HepG2 (cell line): ENCODE measurements around the gene SMARCD1. TPM values are rescaled to one million over a fixed set of nuclear protein-coding genes. Genes with fewer than 3 reads are reported as not detected.
A peak's percentile ranks its signal among the peaks of the same experiment; 100 is the strongest.

ENCODE experiments used
- ELF1 ChIP-seq: sonication (generic); formaldehyde crosslinking; IDR thresholded peaks from 2 replicates; pipeline ENCODE4 v1.4.0; 2020; ENCODE audit warnings: missing genetic modification reagents
- ELF3 ChIP-seq: IDR thresholded peaks from 2 replicates; pipeline ENCODE4 v1.6.1; 2016; ENCODE audit warnings: missing genetic modification reagents, missing compliant biosample characterization
- FOXJ3 ChIP-seq: sonication (generic); formaldehyde crosslinking; IDR thresholded peaks from 2 replicates; pipeline ENCODE4 v1.4.0; 2020; ENCODE audit warnings: missing genetic modification reagents, mild to moderate bottlenecking, borderline replicate concordance
- GTF2F1 ChIP-seq: fragments of 150-350 bp; IDR thresholded peaks from 2 replicates; pipeline ENCODE4 v1.6.1; 2014; ENCODE audit warnings: low read length
- MAZ ChIP-seq, 2 experiments: sonication (generic) in 1 of 2; formaldehyde crosslinking in 1 of 2; IDR thresholded peaks; 2 replicates each; pipeline versions ENCODE4 v1.5.0 to v1.6.1; 2012 to 2020; ENCODE audit warnings: low read depth in 2 of 2, mild to moderate bottlenecking in 2 of 2, borderline replicate concordance in 1 of 2, improper control_type of control experiment in 1 of 2, low read length in 1 of 2, missing genetic modification reagents in 1 of 2, moderate library complexity in 1 of 2
- MEF2D ChIP-seq: sonication (generic); formaldehyde crosslinking; IDR thresholded peaks from 2 replicates; pipeline ENCODE4 v1.5.1; 2020; ENCODE audit warnings: mild to moderate bottlenecking, missing genetic modification reagents
- NFKBIZ ChIP-seq: IDR thresholded peaks from 2 replicates; pipeline ENCODE4 v1.6.1; 2018; ENCODE audit warnings: missing genetic modification reagents, missing compliant biosample characterization
- NR2F1 ChIP-seq, 2 experiments: fragments of 450-650 bp in 1 of 2; formaldehyde crosslinking in 1 of 2; IDR thresholded peaks; 2 replicates each; pipeline versions ENCODE4 v1.5.0 to v1.6.1; 2016 to 2020; ENCODE audit warnings: mild to moderate bottlenecking in 1 of 2, missing compliant biosample characterization in 1 of 2, missing genetic modification reagents in 1 of 2, moderate library complexity in 1 of 2
- POLR2A ChIP-seq, 2 experiments: IDR thresholded peaks; 2 replicates each; pipeline ENCODE4 v1.6.1; 2011; ENCODE audit warnings: low read depth in 2 of 2, low read length in 2 of 2, mild to moderate bottlenecking in 1 of 2, moderate library complexity in 1 of 2; ENCODE audit not compliant: insufficient read depth in 1 of 2
- SAP130 ChIP-seq: IDR thresholded peaks from 2 replicates; pipeline ENCODE4 v1.6.1; 2016; ENCODE audit warnings: low read depth
- SP1 ChIP-seq, 2 experiments: fragments of 450-650 bp in 1 of 2; sonication (generic) in 1 of 2; formaldehyde crosslinking in 1 of 2; IDR thresholded peaks; 2 replicates each; pipeline versions ENCODE4 v1.4.0 to v1.6.1; 2016 to 2020; ENCODE audit warnings: missing genetic modification reagents in 1 of 2
- YEATS2 ChIP-seq: sonication (generic); formaldehyde crosslinking; IDR thresholded peaks from 2 replicates; pipeline ENCODE4 v1.4.0; 2020; ENCODE audit warnings: missing genetic modification reagents, borderline replicate concordance
- YEATS4 ChIP-seq: sonication (generic); formaldehyde crosslinking; IDR thresholded peaks from 2 replicates; pipeline ENCODE4 v1.4.0; 2020; ENCODE audit warnings: missing genetic modification reagents, borderline replicate concordance
- ZFX ChIP-seq: sonication (generic); formaldehyde crosslinking; IDR thresholded peaks from 2 replicates; pipeline ENCODE4 v1.4.0; 2020; ENCODE audit warnings: mild to moderate bottlenecking, low read depth, missing genetic modification reagents, moderate library complexity
- ZFY ChIP-seq: sonication (generic); formaldehyde crosslinking; IDR thresholded peaks from 2 replicates; pipeline ENCODE4 v1.4.0; 2020; ENCODE audit warnings: missing genetic modification reagents
- ZNF138 ChIP-seq: sonication (generic); formaldehyde crosslinking; IDR thresholded peaks from 2 replicates; pipeline ENCODE4 v1.5.0; 2020; ENCODE audit warnings: mild to moderate bottlenecking, low read depth, missing genetic modification reagents
- ZNF570 ChIP-seq: sonication (generic); formaldehyde crosslinking; IDR thresholded peaks from 2 replicates; pipeline ENCODE4 v1.4.0; 2020; ENCODE audit warnings: mild to moderate bottlenecking, missing genetic modification reagents, borderline replicate concordance
- ZNF776 ChIP-seq: sonication (generic); formaldehyde crosslinking; IDR thresholded peaks from 2 replicates; pipeline ENCODE4 v1.4.0; 2020; ENCODE audit warnings: mild to moderate bottlenecking, missing genetic modification reagents
- ZNF777 ChIP-seq: sonication (generic); formaldehyde crosslinking; IDR thresholded peaks from 2 replicates; pipeline ENCODE4 v1.4.0; 2020; ENCODE audit warnings: missing genetic modification reagents
- polyA plus RNA-seq, 8 experiments: library from polyadenylated mRNA; depleted of rRNA in 3 of 8; stranded (reverse) in 7 of 8; unstranded in 1 of 8; fragments of >200 nt; fragmentation: Illumina TruSeq in 4 of 8; extraction: Trizol in 4 of 8; gene quantifications; 2 replicates each; pipeline versions ENCODE4 v1.2.1 to v1.2.3, GENCODE V29; 2011 to 2016; ENCODE audit warnings: low read depth in 4 of 8, missing spikeins in 1 of 8, mixed read lengths in 1 of 8; ENCODE audit not compliant: insufficient read depth in 1 of 8
- total RNA-seq, 5 experiments: library from RNA; depleted of rRNA; stranded (reverse); fragments of >200 nt; fragmentation: Illumina TruSeq; extraction: Trizol; gene quantifications; 2 replicates each; pipeline ENCODE4 v1.2.3, GENCODE V29; 2016; ENCODE audit warnings: low read depth in 1 of 5
- TF ChIP-seq, protein P1 (sequence below): IDR thresholded peaks from 2 replicates; pipeline ENCODE4 v1.6.1; 2016; ENCODE audit warnings: missing compliant biosample characterization, missing genetic modification reagents, borderline replicate concordance
- TF ChIP-seq, protein P2 (sequence below): sonication (generic); formaldehyde crosslinking; IDR thresholded peaks from 2 replicates; pipeline ENCODE4 v1.5.0; 2020; ENCODE audit warnings: missing genetic modification reagents
- TF ChIP-seq, protein P3 (sequence below), 2 experiments: sonication (generic) in 1 of 2; formaldehyde crosslinking in 1 of 2; IDR thresholded peaks; 2 replicates each; pipeline versions ENCODE4 v1.4.0 to v1.6.1; 2018 to 2020; ENCODE audit warnings: missing genetic modification reagents in 2 of 2, borderline replicate concordance in 1 of 2, low read depth in 1 of 2, mild to moderate bottlenecking in 1 of 2, missing biosample characterization in 1 of 2
- TF ChIP-seq, protein P4 (sequence below): sonication (generic); formaldehyde crosslinking; IDR thresholded peaks from 2 replicates; pipeline ENCODE4 v1.9.0; 2022; ENCODE audit warnings: low read depth, missing genetic modification reagents

SMARCD1 gene
- total and polyA plus RNA-seq, 2 of the 13 experiments (the other 11 are each of a cell fraction or from before 2014, with no cell fraction given) = 51.7 to 54.6 TPM

DNA sequence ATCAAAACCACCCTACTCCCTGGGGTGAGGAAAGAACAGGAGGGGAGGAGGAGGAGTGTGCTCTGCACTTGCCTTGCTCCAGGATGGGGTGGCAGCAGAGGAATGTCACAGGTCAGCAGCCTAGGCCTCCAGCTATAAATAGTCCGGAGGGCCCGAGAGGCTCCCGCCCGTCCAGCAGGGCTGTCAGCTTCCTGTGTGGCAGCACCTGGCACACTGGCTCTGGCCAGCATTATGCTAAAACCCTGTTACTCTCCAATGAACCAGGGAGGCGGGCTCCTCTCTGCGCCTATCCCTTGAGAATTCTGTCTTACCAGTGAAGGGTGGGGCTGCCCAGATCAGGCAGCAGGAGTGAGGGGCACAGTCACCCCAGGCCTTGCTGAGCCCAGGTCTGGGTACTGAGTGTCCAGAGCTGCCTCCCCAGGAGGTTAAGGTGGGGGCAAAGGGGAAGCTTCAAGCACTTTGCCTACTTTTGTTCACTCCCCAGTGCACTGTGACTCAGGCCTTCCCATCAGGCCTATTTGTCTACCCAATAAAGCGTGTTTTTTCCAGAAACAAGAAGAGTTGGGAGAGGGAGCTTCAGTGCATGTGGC lies 25.7 kb downstream of the SMARCD1 start (continued):
- TF ChIP-seq, protein P1, sequence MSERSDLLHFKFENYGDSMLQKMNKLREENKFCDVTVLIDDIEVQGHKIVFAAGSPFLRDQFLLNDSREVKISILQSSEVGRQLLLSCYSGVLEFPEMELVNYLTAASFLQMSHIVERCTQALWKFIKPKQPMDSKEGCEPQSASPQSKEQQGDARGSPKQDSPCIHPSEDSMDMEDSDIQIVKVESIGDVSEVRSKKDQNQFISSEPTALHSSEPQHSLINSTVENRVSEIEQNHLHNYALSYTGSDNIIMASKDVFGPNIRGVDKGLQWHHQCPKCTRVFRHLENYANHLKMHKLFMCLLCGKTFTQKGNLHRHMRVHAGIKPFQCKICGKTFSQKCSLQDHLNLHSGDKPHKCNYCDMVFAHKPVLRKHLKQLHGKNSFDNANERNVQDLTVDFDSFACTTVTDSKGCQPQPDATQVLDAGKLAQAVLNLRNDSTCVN (CRISPR knock-in tag) = 0 out of 2 replicates have a peak, but pooled peaks have one; percentile 11
- TF ChIP-seq, protein P2, sequence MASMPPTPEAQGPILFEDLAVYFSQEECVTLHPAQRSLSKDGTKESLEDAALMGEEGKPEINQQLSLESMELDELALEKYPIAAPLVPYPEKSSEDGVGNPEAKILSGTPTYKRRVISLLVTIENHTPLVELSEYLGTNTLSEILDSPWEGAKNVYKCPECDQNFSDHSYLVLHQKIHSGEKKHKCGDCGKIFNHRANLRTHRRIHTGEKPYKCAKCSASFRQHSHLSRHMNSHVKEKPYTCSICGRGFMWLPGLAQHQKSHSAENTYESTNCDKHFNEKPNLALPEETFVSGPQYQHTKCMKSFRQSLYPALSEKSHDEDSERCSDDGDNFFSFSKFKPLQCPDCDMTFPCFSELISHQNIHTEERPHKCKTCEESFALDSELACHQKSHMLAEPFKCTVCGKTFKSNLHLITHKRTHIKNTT = no peak
- peak; percentile 27; the same call in 1 of the 2 replicates for TF ChIP-seq MAZ (IDR thresholded peaks at IDR 0.05; ENCODE audit: borderline replicate concordance, low read depth, low read length)
- TF ChIP-seq MAZ (CRISPR knock-in tag; IDR thresholded peaks at IDR 0.05; ENCODE audit: low read depth) = no peak
- TF ChIP-seq MEF2D = peak; percentile 66; the same call in 1 of the 2 replicates
- TF ChIP-seq, protein P3, sequence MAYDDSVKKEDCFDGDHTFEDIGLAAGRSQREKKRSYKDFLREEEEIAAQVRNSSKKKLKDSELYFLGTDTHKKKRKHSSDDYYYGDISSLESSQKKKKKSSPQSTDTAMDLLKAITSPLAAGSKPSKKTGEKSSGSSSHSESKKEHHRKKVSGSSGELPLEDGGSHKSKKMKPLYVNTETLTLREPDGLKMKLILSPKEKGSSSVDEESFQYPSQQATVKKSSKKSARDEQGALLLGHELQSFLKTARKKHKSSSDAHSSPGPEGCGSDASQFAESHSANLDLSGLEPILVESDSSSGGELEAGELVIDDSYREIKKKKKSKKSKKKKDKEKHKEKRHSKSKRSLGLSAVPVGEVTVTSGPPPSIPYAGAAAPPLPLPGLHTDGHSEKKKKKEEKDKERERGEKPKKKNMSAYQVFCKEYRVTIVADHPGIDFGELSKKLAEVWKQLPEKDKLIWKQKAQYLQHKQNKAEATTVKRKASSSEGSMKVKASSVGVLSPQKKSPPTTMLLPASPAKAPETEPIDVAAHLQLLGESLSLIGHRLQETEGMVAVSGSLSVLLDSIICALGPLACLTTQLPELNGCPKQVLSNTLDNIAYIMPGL (CRISPR knock-in tag; IDR thresholded peaks at IDR 0.05; ENCODE audit: borderline replicate concordance in 1 of 2, low read depth in 1 of 2) = peak in 1 of 2 experiments; percentile 24; a peak in 1 of 4 replicates
- peak in 1 of 2 experiments; percentile 30; a peak in 1 of 4 replicates for TF ChIP-seq NR2F1 (CRISPR knock-in tag; IDR thresholded peaks at IDR 0.05)
- peak; percentile 62 for TF ChIP-seq ZFY (CRISPR knock-in tag)
- TF ChIP-seq SAP130 = peak; percentile 55; the same call in 1 of the 2 replicates
- TF ChIP-seq ZNF570 (CRISPR knock-in tag) = no peak
- TF ChIP-seq FOXJ3 (CRISPR knock-in tag) = 0 out of 2 replicates have a peak, but pooled peaks have one; percentile 30
- peak; percentile 39; the same call in 1 of the 2 replicates for TF ChIP-seq ZNF777 (CRISPR knock-in tag)
- no peak for TF ChIP-seq SP1 (IDR thresholded peaks at IDR 0.05)
- TF ChIP-seq SP1 (CRISPR knock-in tag; IDR thresholded peaks at IDR 0.05) = peak; percentile 28; the same call in 1 of the 2 replicates
- TF ChIP-seq YEATS4 = 0 out of 2 replicates have a peak, but pooled peaks have one; percentile 52
- peak; percentile 30; the same call in 1 of the 2 replicates for TF ChIP-seq ELF1 (CRISPR knock-in tag)
- TF ChIP-seq, protein P4, sequence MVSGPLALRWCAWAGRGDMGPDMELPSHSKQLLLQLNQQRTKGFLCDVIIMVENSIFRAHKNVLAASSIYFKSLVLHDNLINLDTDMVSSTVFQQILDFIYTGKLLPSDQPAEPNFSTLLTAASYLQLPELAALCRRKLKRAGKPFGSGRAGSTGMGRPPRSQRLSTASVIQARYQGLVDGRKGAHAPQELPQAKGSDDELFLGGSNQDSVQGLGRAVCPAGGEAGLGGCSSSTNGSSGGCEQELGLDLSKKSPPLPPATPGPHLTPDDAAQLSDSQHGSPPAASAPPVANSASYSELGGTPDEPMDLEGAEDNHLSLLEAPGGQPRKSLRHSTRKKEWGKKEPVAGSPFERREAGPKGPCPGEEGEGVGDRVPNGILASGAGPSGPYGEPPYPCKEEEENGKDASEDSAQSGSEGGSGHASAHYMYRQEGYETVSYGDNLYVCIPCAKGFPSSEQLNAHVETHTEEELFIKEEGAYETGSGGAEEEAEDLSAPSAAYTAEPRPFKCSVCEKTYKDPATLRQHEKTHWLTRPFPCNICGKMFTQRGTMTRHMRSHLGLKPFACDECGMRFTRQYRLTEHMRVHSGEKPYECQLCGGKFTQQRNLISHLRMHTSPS (CRISPR knock-in tag) = peak; percentile 87; the same call in 1 of the 2 replicates
- TF ChIP-seq GTF2F1 = no peak
- TF ChIP-seq POLR2A (IDR thresholded peaks at IDR 0.05; ENCODE audit: insufficient read depth in 1 of 2, low read depth in 2 of 2, low read length in 2 of 2) = peak in 1 of 2 experiments; percentile 62; a peak in 2 of 4 replicates
- 0 out of 2 replicates have a peak, but pooled peaks have one; percentile 18 for TF ChIP-seq NFKBIZ
- peak; percentile 80 for TF ChIP-seq ZFX (CRISPR knock-in tag)
- 0 out of 2 replicates have a peak, but pooled peaks have one; percentile 29 for TF ChIP-seq ZNF138
- TF ChIP-seq ELF3 = 0 out of 2 replicates have a peak, but pooled peaks have one; percentile 14
- TF ChIP-seq ZNF776 (CRISPR knock-in tag) = no peak
- 0 out of 2 replicates have a peak, but pooled peaks have one; percentile 12 for TF ChIP-seq YEATS2 (CRISPR knock-in tag)
